ENCODE results near the gene SNORC. TPM values are rescaled to one million over a fixed set of nuclear protein-coding genes. Genes with fewer than 3 reads are reported as not detected.

SNORC gene
- polyA plus RNA-seq, 1 donor (not counting 4 experiments of a cell fraction or from before 2014, with no cell fraction given) = 0.66 TPM

DNA sequence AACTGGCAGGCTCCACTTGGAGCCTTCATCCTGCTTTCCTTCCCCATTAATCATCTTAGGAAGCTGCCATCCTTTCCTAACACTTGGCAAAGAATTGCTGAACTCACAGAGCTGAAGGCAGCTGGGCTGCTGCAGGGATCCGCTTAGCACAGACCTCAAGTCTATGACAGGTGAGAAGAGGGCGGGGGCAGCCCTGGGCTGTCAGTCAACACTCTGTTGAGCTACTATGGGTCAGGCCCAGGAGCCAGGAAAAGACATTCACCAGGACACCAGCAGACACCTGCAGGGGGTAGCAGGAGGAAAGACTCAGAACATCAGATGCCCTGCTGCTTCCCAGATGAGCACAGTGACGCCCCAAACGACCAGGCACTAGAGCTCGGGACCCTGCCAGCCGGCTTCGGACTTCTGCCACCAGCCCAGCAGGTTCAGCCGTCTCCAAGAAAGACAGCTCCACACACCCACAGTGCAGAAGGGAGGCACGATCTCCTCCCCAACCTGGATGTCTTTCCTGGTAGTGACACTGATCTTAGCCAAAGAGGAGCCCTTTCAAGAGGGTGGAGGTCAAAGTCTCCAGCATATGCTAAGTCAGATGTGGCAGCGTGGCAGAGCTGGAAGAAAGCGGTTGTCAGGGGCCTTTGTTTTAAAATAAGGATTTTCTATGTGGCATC, 55.2 kb downstream of the SNORC start:
- H3K9me3 ChIP-seq (ENCODE audit: control insufficient read depth, low read depth, low read length) = peaks cover 1% of the 10 kb centered on the region
- dilution Hi-C loops (cut with MboI; ENCODE audit: extremely low pct_ligation_motif_present, low sequenced_read_pairs) = no loop called here
- TF ChIP-seq EZH2 (IDR thresholded peaks at IDR 0.05; ENCODE audit: low read length) = no peak
- TF ChIP-seq, protein P1, sequence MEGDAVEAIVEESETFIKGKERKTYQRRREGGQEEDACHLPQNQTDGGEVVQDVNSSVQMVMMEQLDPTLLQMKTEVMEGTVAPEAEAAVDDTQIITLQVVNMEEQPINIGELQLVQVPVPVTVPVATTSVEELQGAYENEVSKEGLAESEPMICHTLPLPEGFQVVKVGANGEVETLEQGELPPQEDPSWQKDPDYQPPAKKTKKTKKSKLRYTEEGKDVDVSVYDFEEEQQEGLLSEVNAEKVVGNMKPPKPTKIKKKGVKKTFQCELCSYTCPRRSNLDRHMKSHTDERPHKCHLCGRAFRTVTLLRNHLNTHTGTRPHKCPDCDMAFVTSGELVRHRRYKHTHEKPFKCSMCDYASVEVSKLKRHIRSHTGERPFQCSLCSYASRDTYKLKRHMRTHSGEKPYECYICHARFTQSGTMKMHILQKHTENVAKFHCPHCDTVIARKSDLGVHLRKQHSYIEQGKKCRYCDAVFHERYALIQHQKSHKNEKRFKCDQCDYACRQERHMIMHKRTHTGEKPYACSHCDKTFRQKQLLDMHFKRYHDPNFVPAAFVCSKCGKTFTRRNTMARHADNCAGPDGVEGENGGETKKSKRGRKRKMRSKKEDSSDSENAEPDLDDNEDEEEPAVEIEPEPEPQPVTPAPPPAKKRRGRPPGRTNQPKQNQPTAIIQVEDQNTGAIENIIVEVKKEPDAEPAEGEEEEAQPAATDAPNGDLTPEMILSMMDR (optimal IDR thresholded peaks at IDR 0.05 in 1 of 3, IDR thresholded peaks at IDR 0.05 in 1 of 3, conservative IDR thresholded peaks at IDR 0.05 in 1 of 3; ENCODE audit: extremely low read depth in 1 of 3, insufficient read depth in 2 of 3, low read length in 3 of 3) = peak in 1 of 3 experiments; percentile 14
- peaks cover 53% of the 10 kb centered on the region for H3K27me3 ChIP-seq (ENCODE audit: control insufficient read depth, extremely low read depth, insufficient read depth, low read length)
- no peak overlapping the region for H3K9ac ChIP-seq (ENCODE audit: control insufficient read depth, extremely low read depth, insufficient read depth, low read length)
- no peak for FAIRE-seq
- no peaks in the 10 kb centered on the region for H3K4me1 ChIP-seq (ENCODE audit: control insufficient read depth, extremely low read depth, insufficient read depth, low read length)
- H3K9me1 ChIP-seq (ENCODE audit: control insufficient read depth, extremely low read depth, insufficient read depth, low read length) = no peaks in the 10 kb centered on the region
- no peak overlapping the region for H3K4me3 ChIP-seq (ENCODE audit: control insufficient read depth in 2 of 3, extremely low read depth in 1 of 3, insufficient read depth in 2 of 3, low read depth in 1 of 3, low read length in 3 of 3)
- no peak for DNase-seq (ENCODE audit: low read depth, low spot score)
- no peaks in the 10 kb centered on the region for H4K20me1 ChIP-seq (ENCODE audit: control insufficient read depth, extremely low read depth, insufficient read depth, low read length)
- no peak overlapping the region for H3K4me2 ChIP-seq (ENCODE audit: control insufficient read depth, extremely low read depth, insufficient read depth, low read depth, low read length)
- H2AFZ ChIP-seq (ENCODE audit: control insufficient read depth, low read length) = no peak overlapping the region
- no peak overlapping the region for H3K27ac ChIP-seq (ENCODE audit: control insufficient read depth, insufficient read depth, low read length)
- H3K79me2 ChIP-seq (ENCODE audit: control insufficient read depth, insufficient read depth, low read length) = no peaks in the 10 kb centered on the region
- H3K36me3 ChIP-seq (ENCODE audit: control insufficient read depth in 2 of 2, extremely low read depth in 1 of 2, insufficient read depth in 2 of 2, low read length in 2 of 2) = no peaks in the 10 kb centered on the region

DNA sequence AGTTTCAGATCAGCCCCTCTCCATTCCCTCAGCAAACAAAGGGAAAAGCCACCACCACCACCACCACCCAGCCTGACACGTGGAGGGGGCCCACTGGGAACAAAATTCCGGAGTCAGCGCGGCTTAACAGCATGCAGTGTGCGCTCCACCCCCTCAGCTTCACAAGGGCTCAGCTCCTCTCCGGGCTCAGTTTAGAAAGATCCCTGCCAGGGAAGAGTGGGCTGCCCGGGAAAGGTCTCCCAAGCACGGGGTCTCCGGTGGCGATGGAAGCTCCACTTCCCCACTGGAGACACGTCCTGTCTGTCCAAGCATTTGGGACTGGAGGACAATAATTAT, 55.7 kb downstream of the SNORC start:
- no peak overlapping the region for H3K27ac ChIP-seq (ENCODE audit: control insufficient read depth, insufficient read depth, low read length)
- dilution Hi-C loops (cut with MboI; ENCODE audit: extremely low pct_ligation_motif_present, low sequenced_read_pairs) = no loop called here
- no peak overlapping the region for H3K4me3 ChIP-seq (ENCODE audit: control insufficient read depth in 2 of 3, extremely low read depth in 1 of 3, insufficient read depth in 2 of 3, low read depth in 1 of 3, low read length in 3 of 3)
- FAIRE-seq (no peak), DNase-seq (ENCODE audit: low read depth, low spot score) (no peak)
- H2AFZ ChIP-seq (ENCODE audit: control insufficient read depth, low read length) = no peak overlapping the region
- H4K20me1 ChIP-seq (ENCODE audit: control insufficient read depth, extremely low read depth, insufficient read depth, low read length) = no peaks in the 10 kb centered on the region
- no peaks in the 10 kb centered on the region for H3K79me2 ChIP-seq (ENCODE audit: control insufficient read depth, insufficient read depth, low read length)
- H3K9me1 ChIP-seq (ENCODE audit: control insufficient read depth, extremely low read depth, insufficient read depth, low read length) = no peaks in the 10 kb centered on the region
- peaks cover 53% of the 10 kb centered on the region for H3K27me3 ChIP-seq (ENCODE audit: control insufficient read depth, extremely low read depth, insufficient read depth, low read length)
- no peaks in the 10 kb centered on the region for H3K36me3 ChIP-seq (ENCODE audit: control insufficient read depth in 2 of 2, extremely low read depth in 1 of 2, insufficient read depth in 2 of 2, low read length in 2 of 2)
- H3K4me1 ChIP-seq (ENCODE audit: control insufficient read depth, extremely low read depth, insufficient read depth, low read length) = no peaks in the 10 kb centered on the region
- H3K9ac ChIP-seq (ENCODE audit: control insufficient read depth, extremely low read depth, insufficient read depth, low read length) = no peak overlapping the region
- H3K9me3 ChIP-seq (ENCODE audit: control insufficient read depth, low read depth, low read length) = peaks cover 1% of the 10 kb centered on the region
- H3K4me2 ChIP-seq (ENCODE audit: control insufficient read depth, extremely low read depth, insufficient read depth, low read depth, low read length) = no peak overlapping the region
- TF ChIP-seq EZH2 (IDR thresholded peaks at IDR 0.05; ENCODE audit: low read length) = no peak
- TF ChIP-seq, protein P1 (optimal IDR thresholded peaks at IDR 0.05 in 1 of 3, IDR thresholded peaks at IDR 0.05 in 1 of 3, conservative IDR thresholded peaks at IDR 0.05 in 1 of 3; ENCODE audit: extremely low read depth in 1 of 3, insufficient read depth in 2 of 3, low read length in 3 of 3) = no peak
